ENCODE measurements around the gene CDH3.

Gene CDH3

GRCh38 chr16:68737046-68737729 is 92.1 kb downstream of the CDH3 start, which contains the start of gene CDH1:
Gene CDH1 (plus strand): TSS chr16:68737292. CDS start chr16:68737416, 124 bp downstream.
- ATAC-seq: no peak; the same call in 2 of the 3 replicates
- no peak for TF ChIP-seq ZFP3 (CRISPR knock-in tag; IDR thresholded peaks at IDR 0.05)
- no peak for TF ChIP-seq ISL1 (CRISPR knock-in tag; IDR thresholded peaks at IDR 0.05)
- no peak for TF ChIP-seq SNAI2 (CRISPR knock-in tag; IDR thresholded peaks at IDR 0.05)
- TF ChIP-seq GLIS3 (CRISPR knock-in tag; IDR thresholded peaks at IDR 0.05): no peak
- TF ChIP-seq ZC3H10 (CRISPR knock-in tag; IDR thresholded peaks at IDR 0.05): no peak
- no peak for TF ChIP-seq ARNTL (CRISPR knock-in tag; IDR thresholded peaks at IDR 0.05; ENCODE audit: borderline replicate concordance, low read depth)
- TF ChIP-seq PPARA (CRISPR knock-in tag; IDR thresholded peaks at IDR 0.05; ENCODE audit: borderline replicate concordance): no peak
- TF ChIP-seq OSR1 (CRISPR knock-in tag; IDR thresholded peaks at IDR 0.05): no peak
- no peak for TF ChIP-seq ESRRG (CRISPR knock-in tag; IDR thresholded peaks at IDR 0.05)
- TF ChIP-seq CREB5 (CRISPR knock-in tag; IDR thresholded peaks at IDR 0.05; ENCODE audit: low read depth): no peak
- no peak for TF ChIP-seq ZNF8 (CRISPR knock-in tag; IDR thresholded peaks at IDR 0.05)

DNA sequence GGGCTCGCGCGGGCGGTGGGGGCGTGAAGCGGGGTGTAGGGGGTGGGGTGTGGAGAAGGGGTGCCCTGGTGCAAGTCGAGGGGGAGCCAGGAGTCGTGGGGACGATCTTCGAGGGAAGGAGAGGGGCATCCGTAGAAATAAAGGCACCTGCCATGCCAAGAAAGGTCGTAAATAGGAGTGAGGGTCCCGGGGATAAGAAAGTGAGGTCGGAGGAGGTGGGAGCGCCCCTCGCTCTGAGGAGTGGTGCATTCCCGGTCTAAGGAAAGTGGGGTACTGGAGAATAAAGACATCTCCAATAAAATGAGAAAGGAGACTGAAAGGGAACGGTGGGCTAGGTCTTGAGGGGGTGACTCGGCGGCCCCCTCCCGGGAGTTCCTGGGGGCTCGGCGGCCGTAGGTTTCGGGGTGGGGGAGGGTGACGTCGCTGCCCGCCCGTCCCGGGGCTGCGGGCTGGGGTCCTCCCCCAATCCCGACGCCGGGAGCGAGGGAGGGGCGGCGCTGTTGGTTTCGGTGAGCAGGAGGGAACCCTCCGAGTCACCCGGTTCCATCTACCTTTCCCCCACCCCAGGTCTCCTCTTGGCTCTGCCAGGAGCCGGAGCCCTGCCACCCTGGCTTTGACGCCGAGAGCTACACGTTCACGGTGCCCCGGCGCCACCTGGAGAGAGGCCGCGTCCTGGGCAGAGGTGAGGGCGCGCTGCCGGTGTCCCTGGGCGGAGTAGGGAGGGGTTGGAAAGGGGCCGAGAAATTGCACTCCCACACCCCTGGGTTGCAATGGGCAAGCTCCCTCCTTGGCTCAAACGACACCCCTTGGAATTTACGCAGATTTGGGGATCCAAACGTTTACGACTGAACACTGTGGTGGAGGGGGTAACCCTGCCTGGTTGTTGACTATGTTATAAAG is 92.9 kb downstream of the CDH3 start:
- TF ChIP-seq PATZ1 (CRISPR knock-in tag; IDR thresholded peaks at IDR 0.05; ENCODE audit: borderline replicate concordance): no peak
- ATAC-seq: no peak

- no peak for TF ChIP-seq CSRNP3 (CRISPR knock-in tag; IDR thresholded peaks at IDR 0.05)
- no peak for TF ChIP-seq TCF4 (CRISPR knock-in tag; IDR thresholded peaks at IDR 0.05; ENCODE audit: borderline replicate concordance)
- no peak for TF ChIP-seq PATZ1 (CRISPR knock-in tag; IDR thresholded peaks at IDR 0.05; ENCODE audit: borderline replicate concordance)
- TF ChIP-seq ZFP30 (CRISPR knock-in tag; IDR thresholded peaks at IDR 0.05): no peak
- no peak for TF ChIP-seq CREB5 (CRISPR knock-in tag; IDR thresholded peaks at IDR 0.05; ENCODE audit: low read depth)
- TF ChIP-seq PPARA (CRISPR knock-in tag; IDR thresholded peaks at IDR 0.05; ENCODE audit: borderline replicate concordance): no peak
- no peak for TF ChIP-seq ZNF8 (CRISPR knock-in tag; IDR thresholded peaks at IDR 0.05)
- no peak for TF ChIP-seq TSHZ2 (CRISPR knock-in tag; IDR thresholded peaks at IDR 0.05)
- no peak for TF ChIP-seq ARNTL (CRISPR knock-in tag; IDR thresholded peaks at IDR 0.05; ENCODE audit: borderline replicate concordance, low read depth)
- TF ChIP-seq SNAI2 (CRISPR knock-in tag; IDR thresholded peaks at IDR 0.05): no peak
- no peak for TF ChIP-seq RARB (CRISPR knock-in tag; IDR thresholded peaks at IDR 0.05)
- no peak for TF ChIP-seq GLIS3 (CRISPR knock-in tag; IDR thresholded peaks at IDR 0.05)
- TF ChIP-seq, protein P1, sequence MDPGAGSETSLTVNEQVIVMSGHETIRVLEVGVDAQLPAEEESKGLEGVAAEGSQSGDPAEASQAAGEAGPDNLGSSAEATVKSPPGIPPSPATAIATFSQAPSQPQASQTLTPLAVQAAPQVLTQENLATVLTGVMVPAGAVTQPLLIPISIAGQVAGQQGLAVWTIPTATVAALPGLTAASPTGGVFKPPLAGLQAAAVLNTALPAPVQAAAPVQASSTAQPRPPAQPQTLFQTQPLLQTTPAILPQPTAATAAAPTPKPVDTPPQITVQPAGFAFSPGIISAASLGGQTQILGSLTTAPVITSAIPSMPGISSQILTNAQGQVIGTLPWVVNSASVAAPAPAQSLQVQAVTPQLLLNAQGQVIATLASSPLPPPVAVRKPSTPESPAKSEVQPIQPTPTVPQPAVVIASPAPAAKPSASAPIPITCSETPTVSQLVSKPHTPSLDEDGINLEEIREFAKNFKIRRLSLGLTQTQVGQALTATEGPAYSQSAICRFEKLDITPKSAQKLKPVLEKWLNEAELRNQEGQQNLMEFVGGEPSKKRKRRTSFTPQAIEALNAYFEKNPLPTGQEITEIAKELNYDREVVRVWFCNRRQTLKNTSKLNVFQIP (CRISPR knock-in tag; IDR thresholded peaks at IDR 0.05; ENCODE audit: borderline replicate concordance, low read depth): no peak
- no peak for TF ChIP-seq ESRRG (CRISPR knock-in tag; IDR thresholded peaks at IDR 0.05)
- no peak for TF ChIP-seq ZNF70 (CRISPR knock-in tag; IDR thresholded peaks at IDR 0.05)
- TF ChIP-seq TOX (CRISPR knock-in tag; IDR thresholded peaks at IDR 0.05; ENCODE audit: borderline replicate concordance): no peak
- no peak for TF ChIP-seq BACH2 (CRISPR knock-in tag; IDR thresholded peaks at IDR 0.05; ENCODE audit: borderline replicate concordance)
- no peak for TF ChIP-seq CSDC2 (CRISPR knock-in tag; IDR thresholded peaks at IDR 0.05)
- TF ChIP-seq OSR1 (CRISPR knock-in tag; IDR thresholded peaks at IDR 0.05): no peak
- no peak for ATAC-seq
Measured at GRCh38 chr16:68739964-68740627, 95.0 kb downstream of the CDH3 start.

Data from SK-N-SH treated with all-trans-retinoic acid at 6 μM for 48 hours (cell line).